Kidney glomerular epithelial cell (primary cell): Measurements from ENCODE around the gene LRRC40.
"Not testable (repeated sequence)": the region's sequence is repeated elsewhere in the genome, so short reads cannot be mapped to it uniquely, and the experiment has no call there.

Experiments
- DNase-seq: peaks from one replicate; lab custom pipeline; 2025; lab: John Stamatoyannopoulos, UW

Gene LRRC40

DNA sequence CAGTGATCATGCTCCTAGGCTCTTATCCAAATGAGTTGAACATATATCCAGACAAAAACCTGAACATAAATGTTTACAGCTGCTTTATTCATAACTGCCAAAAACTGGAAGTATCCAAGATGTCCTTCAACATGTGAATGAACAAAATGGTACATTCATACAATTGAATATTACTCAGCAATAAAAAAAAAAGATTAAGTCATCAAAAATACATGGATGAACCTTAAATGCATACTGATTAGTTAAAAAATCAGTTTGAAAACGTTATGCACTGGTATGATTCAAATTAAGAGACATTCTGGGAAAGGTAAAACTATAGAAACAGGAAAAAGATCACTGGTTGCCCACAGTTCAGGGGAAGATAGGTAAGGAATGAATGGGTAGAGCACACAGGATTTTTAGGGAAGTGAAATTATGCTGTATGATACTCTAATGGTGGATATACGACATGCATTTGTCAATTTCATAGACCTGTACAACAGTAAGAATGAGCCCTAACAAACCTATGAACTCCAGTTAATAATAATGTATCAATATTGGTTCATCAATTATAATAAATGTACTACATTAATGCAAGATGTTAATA is 3.1 kb downstream of the LRRC40 start:
- no peak for DNase-seq

DNA sequence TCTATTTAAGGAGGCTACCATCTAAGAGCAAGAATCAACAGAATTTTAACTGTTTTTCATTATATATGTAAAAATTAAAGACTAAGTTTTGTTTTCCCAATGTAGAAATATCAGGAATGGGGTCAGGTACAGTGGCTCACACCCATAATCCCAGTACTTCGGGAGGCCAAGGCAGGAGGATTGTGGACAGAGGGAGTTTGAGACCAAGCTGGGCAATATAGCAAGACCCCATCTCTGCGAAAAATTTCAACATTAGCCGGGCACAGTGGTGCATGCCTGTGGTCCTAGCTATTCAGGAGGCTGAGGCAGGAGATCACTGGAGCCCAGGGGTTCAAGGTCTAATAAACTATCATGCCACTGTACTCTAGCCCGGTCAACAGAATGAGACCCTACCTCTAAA is 5.3 kb downstream of the LRRC40 start:
- DNase-seq: no peak

DNA sequence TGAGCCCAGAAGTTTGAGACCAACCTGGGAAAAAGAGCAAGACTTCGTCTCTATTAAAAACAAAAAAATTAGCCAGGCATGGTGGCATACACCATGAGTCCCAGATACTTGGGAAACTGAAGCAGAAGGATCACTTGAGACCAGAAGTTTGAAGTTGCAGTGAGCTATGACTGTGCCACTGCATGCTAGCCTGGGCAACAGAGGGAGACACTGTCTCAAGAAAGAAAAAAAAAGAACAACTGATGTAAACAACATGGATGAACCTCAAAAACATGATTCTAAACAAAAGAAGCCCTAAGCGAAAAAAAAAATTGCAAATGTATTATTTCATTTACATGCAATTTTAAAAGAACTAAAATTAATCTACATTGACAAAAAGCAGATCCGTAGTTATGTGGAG is 9.0 kb downstream of the LRRC40 start:
- no peak for DNase-seq

DNA sequence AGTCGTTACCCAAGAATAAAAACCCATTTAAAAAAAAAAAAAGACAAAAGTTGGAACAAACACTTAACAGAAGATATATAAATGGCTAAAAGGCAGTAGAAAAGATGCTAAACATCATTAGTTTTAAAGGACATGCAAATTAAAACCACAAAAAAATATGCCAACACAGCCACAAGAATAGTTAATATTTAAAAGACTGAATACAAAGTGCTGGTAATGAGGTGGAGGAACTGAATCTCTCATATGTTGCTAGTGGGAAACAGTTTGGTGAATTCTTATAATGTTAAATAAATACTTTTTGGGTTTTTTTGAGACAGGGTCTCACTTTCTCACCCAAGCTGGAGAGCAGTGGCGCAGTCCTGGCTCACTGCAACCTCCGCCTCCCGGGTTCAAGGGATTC is 10.0 kb downstream of the LRRC40 start:
- DNase-seq: peak; percentile 1

DNA sequence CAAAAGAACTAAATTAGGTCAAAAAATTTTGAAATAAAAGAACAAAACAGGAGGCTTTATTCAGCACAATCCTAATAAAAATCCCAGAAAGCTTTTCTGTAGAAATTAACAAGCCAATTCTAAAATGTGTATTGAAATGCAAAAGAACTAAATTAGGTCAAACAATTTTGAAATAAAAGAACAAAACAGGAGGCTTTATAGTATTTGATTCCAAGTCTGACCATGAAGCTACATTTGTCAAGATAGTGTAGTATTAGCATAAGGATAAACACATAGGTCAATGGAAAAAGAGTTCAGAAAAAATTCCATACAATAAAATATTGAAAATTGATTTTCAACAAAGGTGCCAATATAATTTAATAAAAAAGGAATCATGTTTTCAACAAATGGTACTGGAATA is 10.8 kb downstream of the LRRC40 start:
- no peak for DNase-seq

DNA sequence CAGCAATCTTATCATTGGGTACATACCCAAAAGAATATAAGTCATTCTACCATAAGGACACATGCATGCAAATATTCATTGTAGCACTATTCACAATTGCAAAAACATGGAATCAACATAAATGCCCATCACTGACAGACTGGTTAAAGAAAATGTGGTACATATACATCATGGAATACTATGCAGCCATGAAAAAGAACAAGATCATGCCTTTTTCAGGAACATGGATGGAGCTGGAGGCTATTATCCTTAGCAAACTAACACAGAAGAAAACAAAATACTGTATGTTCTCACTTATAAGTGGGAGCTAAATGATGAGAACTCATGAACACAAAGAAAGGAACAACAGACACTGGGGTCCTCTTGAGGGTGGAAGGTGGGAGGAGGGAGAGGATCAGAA is 12.9 kb downstream of the LRRC40 start:
- DNase-seq: not testable (repeated sequence)

DNA sequence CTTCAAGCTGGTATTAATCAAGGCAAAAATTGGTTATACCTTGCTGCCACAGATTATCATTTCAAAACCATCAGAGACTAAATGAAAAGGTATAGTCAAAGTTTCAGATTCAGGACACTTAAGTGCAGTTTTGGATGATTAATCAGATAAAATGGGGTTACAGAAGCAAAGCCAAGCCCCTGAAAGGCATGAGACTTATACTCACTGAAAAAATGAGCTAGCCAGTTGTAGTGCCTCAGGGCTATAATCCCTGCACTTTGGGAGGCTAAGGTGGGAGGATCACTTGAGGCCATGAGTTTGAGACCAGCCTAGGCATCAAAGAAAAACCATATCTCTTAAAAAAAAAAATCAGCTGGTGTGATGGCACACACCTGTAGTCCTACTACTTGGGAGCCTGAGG is 15.2 kb downstream of the LRRC40 start:
- DNase-seq: no peak

DNA sequence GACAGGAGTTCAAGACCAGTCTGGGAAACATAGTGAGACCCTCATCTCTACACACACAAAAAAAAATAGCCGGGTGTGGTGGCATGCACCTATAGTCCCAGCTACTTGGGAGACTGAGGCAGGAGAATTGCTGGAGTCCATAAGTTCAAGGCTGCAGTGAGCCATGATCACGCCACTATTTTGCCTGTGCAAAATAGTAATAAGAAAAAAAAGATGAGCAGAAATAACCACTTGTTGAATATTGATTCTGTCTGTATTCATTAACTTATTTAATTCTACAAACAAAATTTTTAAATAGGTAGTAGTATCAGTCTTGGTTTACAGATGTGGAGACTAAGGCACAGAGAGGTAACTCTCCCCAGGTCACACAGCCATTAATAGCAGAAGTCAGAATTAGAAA is 16.9 kb downstream of the LRRC40 start:
- no peak for DNase-seq

DNA sequence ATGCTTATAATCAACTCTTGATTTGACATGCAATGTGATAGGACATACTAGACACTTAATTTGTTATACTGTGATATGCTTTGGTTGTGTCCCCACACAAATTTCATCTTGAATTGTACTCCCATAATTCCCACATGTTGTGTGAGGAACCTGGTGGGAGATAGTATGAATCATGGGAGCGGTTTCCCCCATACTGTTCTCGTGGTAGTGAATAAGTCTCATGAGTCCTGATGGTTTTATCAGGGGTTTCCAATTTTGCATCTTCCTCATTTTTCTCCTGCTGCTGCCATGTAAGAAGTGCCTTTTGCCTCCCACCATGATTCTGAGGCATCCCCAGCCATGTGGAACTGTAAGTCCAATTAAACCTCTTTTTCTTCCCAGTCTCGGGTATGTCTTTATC is 20.2 kb downstream of the LRRC40 start:
- not testable (repeated sequence) for DNase-seq

DNA sequence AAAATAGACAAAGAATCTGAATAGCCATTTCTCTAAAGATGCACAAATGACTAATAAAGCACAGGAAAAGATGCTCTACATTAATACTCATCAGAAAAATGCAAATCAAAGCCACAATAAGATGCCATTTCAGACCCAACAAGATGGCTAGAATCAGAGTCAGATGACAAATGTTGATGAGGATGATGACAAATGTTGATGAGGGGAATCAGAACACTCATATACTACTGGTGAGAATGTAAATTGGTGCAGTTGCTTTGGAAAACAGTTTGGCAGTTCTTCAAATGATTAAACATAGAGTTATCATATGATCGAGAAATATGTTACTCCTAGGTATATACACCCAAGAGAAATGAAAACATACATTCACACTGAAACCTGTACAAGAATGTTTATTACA is 33.9 kb downstream of the LRRC40 start:
- DNase-seq: no peak

DNA sequence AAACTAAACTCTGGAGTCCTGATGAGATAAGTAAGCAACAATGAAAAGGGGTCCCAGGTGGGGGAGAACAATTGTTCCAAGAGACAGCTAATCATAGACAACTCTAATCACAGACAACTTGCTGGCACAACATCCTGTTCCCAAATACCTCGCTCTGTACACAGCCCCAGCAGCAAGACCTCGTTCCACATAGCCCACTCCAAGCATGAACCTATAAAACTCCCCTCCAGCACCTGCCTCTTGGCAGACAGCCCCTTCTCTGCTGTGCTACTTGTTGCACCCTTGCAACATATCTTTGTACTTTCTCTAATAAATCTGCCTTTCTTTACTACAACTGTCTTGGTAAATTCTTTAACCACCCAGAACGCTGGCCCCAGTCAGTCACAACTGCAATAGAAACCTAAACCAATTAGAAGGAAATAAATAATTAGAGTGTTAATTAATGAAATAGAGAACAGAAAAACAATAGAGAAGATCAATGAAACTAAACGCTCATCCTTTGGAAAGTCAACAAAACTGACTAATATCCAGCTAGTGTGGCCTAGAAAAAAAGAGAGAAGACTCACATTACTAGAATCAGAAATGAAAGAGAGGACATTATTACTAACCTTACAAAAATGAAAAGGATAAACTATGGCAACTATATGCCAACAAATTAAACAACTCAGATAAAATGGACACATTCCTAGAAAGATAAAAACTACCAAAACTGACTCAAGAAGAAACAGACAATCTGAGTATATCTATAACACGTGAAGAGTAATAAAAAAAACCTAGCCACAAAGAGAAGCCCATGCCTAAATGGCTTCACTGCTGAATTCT is 36.1 kb downstream of the LRRC40 start:
- DNase-seq: no peak

DNA sequence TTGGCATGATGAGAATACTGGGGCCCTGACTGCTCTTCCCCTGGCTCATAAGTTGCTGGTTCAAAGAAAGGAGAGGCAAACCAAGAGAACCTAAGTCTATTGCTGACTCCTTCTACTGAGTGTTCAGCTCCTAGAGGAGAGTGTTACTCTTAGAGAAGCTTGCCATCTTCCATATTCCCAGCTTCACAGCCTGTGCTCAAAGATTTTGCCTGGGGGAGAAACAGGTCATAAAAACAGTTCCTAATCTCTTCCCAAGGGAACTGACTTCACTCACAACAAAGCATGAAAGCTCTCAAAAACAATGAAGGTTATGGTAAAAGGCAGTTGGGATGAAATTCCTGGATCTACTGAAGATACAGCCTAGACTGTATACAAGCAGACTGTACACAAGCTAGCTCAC is 37.1 kb downstream of the LRRC40 start:
- DNase-seq: no peak

DNA sequence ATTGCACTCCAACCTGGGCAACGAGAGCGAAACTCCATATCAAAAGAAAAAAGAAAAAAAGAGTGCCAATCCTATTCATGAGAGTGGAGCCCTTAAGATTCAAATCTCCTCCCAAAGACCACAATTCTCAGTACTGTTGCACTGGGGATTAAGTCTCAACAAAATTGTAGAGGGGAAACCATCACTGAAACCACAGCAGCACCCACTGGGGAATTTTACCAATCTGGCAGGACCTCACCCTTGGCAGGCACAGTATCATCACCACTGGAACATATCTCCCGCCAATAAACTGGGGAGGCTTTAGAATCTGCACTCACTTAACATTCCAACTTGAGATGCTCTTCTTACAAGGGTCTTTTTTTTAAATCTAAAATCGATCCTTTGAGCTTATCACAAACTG is 41.0 kb downstream of the LRRC40 start:
- no peak for DNase-seq

DNA sequence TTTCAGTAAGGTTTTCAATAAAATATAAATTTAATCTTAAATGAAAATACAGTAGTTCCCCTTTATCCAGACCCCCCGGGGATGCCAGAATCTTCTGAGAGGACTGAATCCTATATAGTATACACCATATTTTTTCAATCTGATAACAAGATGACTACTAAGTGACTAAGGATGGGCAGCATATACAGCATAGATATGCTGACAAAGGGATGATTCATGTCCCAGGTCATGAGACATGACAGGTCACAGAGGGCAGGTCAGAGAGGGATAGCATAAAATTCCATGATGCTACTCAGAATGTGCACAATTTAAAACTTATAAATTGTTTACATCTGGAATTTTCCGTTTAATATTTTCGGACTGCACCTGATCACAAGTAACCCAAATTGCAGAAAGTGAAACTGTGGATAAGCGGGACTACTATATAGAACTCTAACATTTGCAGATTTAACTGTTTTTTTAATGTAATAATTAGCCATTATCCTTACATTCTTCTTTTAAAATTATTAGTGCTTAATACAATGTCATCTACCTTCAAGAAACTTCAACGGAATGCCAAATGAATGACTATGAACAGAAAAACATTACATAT is 48.8 kb downstream of the LRRC40 start:
- DNase-seq: no peak

DNA sequence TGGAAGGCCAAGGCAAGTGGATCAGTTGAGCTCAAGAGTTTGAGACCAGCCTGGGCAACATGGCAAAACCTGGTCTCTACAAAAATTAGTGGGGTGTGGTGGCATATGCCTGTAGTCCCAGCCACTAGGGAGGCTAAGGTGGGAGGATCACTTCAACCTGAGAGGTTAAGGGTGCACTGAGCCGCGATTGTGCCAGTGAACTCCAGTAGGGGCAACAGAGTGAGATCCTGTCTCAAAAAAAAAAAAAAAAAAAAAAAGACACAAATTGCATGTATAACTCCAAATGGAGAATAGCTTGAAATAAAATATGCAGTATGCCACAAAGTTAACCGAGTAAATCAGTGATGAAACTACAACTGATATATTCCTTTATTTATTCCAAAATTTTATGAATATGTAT is 51.6 kb downstream of the LRRC40 start:
- no peak for DNase-seq

DNA sequence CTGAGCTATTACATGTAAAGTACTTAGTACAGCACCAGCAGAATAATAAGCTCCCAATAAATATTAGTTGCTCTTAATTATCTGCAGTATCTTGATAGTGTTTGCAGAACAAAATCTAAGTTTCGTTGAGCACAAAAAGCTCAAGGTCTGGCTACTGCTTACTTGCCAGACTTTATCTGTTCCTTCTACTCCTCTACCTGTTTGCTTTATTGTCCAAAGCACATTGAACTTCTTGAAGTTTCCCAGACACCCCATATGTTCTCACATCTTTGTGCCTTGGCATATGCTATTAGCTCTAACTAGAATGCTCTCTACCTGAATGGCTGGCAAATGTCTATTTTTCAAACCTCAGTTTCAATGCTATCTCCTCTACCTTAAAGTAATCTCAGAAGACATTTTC is 54.9 kb downstream of the LRRC40 start:
- no peak for DNase-seq

DNA sequence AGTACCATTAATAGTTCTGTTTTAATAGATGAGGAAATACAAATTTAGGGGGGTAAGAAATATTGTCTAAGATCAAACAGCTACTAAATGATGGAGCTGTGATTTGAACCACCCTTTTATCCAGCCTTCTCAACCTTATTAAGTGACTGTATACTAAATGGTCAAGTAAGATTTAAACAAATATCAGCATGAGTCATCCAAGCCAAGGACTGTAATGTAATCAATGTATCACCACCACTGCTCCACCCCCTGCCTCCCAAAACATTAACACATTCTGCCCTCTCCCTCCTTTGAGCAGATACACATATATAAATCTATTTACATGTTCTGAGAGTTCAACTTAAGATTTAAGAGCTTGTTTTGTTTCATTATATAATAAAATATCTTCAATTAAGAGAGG is 58.9 kb downstream of the LRRC40 start:
- DNase-seq: no peak

DNA sequence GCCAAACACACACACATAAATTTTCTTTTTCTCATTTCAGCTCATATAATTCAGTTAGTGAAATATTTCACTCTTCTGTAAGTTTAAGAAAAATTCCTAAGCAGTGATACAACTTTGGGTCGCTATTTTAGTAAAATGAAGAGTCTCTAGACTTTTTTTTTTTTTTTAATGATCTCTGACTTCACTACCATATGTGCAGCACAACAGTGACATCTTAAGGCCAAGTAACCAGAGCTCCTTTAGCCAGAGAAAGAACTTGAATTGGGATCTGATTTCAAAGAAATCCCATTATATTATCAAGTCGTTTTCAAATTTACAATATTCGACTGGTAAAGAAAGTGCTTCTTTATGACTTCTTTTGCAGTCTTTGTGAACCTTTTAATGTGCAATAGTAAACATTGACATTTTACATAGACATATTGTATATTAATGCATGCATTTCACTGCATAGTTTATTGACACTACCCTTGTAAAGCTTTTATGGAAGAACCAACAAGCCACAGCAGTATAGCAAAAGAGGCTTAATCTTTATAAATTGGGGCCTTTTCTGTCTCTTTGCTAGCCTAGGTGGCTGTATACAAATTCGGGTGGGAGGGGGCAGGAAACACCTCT is 62.2 kb downstream of the LRRC40 start:
- DNase-seq: no peak

DNA sequence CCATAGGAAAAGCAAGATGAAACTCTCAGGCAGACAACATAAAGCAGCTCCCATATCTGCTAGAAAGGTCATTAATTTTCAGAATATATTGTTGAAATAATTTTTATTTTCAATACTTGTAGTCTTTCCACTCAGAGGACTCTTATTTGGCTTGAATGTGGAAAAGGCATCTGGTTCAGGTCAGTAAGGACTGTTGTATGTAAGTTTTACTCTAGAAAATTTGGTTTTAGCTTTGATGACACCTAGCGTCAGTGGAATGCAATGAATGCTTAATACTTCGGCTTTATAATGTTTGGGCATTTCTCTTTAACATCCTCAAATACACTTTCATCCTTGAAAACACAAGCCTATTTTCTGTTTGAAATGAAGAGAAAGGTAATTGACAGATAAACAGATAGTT is 63.3 kb downstream of the LRRC40 start:
- no peak for DNase-seq

DNA sequence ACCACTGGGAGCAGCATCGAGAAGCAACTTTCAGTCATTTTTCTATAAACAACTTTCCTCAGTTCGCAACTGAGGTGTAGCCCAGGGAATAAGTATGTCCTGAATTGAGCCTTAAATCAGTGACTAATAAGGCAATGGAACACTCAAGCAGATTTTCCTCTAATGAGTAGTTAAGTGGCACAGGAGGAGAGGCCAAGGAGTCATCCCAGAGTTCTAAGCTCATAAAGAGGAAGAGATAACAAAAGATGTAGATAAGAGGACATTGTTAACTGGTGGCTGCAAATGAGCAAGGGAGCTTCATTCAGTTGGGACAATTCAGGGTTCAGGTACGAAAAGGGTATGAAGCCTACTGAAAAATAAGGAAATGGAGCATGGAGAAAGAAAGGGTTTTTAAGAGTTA is 64.5 kb downstream of the LRRC40 start:
- DNase-seq: no peak

DNA sequence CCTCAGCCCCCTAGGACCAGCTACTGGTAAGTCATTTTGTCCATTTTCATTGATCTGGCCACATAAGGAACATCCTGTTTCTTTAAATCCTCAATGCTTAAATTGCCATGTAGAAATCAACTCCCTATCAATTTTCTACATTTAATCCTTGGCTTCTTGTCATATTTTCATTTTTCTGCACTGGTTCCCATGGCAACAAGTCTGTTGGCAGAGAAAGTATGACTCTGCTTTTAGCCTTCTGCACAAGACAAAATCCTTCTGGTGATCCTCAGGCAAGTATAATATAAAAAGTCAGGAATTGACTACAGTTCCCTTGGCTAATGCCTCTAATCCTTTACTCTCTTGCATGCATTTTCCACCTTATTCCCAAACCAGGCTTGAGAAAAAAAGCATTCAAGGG is 65.0 kb downstream of the LRRC40 start:
- no peak for DNase-seq

DNA sequence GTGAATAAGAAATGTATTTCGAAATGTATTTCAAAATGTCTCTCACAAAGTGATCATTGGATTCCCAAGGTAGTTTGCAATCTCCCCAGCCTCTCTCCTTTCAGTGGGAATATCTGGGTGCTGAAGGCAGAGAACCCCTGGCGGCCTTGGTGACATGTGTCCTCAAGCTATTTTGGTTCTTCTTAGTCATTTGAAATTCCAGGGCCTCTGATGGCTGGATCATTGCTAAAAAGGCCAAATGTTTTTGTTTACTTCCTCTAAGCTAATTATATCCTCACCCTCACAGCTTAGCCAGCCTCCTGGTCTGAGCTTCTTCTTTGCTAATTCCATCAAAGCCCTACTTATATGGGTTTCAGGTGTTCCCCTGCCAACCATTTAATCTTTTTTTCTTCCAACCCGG is 71.2 kb downstream of the LRRC40 start:
- DNase-seq: no peak

DNA sequence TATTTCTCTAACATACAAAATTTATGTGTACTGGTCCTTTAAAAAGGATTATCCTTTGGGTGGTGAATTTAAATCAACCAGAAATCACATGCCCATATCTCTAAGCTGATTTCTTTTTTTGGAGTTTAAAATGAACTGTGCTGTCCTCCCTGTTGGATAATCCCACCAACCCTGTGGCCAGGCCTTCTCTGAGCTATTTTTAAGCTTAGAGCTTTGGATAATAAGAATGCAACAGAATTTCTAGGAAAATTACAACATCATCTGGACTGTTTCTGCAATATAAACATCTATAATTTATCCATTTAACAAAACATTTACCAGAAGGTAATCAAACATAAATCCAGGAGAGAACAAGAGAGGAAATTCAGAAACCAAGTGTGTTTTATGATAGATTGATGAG is 88.3 kb downstream of the LRRC40 start:
- DNase-seq: no peak
